HG03521 (cell line): ENCODE data around the gene TICRR.
"Not testable (repeated sequence)": the region's sequence is repeated elsewhere in the genome, so short reads cannot be mapped to it uniquely, and the experiment has no call there.

ENCODE experiments used
- ATAC-seq: cut with Tn5 transposase; IDR thresholded peaks from one replicate; pipeline ENCODE4 v1.9.1; 2021; ENCODE audit warnings: mild to moderate bottlenecking, moderate library complexity; ENCODE audit not compliant: unreplicated experiment

The TICRR gene, protein sequence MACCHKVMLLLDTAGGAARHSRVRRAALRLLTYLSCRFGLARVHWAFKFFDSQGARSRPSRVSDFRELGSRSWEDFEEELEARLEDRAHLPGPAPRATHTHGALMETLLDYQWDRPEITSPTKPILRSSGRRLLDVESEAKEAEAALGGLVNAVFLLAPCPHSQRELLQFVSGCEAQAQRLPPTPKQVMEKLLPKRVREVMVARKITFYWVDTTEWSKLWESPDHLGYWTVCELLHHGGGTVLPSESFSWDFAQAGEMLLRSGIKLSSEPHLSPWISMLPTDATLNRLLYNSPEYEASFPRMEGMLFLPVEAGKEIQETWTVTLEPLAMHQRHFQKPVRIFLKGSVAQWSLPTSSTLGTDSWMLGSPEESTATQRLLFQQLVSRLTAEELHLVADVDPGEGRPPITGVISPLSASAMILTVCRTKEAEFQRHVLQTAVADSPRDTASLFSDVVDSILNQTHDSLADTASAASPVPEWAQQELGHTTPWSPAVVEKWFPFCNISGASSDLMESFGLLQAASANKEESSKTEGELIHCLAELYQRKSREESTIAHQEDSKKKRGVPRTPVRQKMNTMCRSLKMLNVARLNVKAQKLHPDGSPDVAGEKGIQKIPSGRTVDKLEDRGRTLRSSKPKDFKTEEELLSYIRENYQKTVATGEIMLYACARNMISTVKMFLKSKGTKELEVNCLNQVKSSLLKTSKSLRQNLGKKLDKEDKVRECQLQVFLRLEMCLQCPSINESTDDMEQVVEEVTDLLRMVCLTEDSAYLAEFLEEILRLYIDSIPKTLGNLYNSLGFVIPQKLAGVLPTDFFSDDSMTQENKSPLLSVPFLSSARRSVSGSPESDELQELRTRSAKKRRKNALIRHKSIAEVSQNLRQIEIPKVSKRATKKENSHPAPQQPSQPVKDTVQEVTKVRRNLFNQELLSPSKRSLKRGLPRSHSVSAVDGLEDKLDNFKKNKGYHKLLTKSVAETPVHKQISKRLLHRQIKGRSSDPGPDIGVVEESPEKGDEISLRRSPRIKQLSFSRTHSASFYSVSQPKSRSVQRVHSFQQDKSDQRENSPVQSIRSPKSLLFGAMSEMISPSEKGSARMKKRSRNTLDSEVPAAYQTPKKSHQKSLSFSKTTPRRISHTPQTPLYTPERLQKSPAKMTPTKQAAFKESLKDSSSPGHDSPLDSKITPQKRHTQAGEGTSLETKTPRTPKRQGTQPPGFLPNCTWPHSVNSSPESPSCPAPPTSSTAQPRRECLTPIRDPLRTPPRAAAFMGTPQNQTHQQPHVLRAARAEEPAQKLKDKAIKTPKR (N-terminal part only)

GRCh38 chr15:89575146-89575655 lies at the start of gene TICRR:
Gene TICRR, plus strand, starts transcription at chr15:89575469. Its CDS starts 118 bp downstream, at chr15:89575587.
- ATAC-seq = peak; percentile 94

DNA sequence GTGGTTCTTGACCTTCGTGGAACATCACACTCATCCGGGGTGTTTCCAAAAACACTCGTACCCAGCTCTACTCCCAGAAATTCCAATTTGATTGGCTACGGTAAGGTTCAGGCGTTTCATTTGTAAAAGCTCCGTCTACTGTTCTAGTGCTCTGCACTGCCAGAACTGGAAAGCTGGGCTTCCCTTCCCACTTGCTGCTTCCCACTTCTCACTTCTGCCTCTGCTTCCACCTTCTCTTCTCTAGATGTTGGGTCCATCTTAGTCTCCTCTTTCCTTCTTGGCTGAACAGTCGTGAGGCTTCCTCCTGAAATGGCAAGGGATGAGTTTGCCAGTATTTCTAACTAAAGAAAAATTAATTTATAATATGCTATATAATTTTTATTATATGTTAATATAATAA lies 49.1 kb upstream of the TICRR start:
- ATAC-seq = no peak

DNA sequence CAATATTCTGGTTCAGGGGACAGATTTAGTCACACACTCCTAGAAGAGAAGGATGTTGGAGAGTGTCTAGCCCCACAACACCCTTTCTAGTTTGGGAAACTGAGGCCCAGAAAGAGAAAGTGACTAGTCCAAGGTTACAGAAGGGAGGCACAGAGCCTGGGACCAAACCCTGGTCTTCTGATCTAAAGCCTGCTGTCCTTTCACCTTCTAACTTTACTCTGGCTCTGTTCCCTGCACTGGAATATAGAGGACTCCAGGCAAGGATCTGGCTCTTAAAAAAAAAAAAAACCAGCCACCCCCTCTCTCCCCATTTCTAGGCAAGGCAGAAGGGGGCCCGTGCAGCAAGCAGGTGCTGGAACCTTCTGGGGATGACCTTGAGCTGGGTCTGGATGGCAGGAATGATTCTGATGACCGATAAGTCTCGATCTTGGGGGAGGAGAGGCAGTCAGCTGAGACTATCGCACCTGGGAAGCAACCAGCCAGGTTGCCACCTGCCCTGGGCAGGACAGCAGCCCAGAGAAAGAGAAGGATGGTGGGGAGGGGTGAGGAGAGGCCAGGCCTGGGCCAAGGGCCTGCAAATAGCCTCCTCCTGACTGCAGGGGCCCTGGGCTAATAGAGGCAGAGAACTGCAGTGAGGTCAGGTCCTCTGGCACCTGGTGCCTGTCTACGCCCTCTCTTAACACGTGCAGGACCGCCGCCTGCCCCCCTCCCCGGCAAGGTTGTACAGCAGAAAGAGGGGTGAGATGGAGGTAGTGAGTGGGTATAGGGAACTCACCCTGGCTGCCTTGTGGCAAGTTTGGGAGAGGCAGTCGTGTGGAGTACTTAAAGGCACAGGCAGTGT lies 48.4 kb upstream of the TICRR start:
- no peak for ATAC-seq

DNA sequence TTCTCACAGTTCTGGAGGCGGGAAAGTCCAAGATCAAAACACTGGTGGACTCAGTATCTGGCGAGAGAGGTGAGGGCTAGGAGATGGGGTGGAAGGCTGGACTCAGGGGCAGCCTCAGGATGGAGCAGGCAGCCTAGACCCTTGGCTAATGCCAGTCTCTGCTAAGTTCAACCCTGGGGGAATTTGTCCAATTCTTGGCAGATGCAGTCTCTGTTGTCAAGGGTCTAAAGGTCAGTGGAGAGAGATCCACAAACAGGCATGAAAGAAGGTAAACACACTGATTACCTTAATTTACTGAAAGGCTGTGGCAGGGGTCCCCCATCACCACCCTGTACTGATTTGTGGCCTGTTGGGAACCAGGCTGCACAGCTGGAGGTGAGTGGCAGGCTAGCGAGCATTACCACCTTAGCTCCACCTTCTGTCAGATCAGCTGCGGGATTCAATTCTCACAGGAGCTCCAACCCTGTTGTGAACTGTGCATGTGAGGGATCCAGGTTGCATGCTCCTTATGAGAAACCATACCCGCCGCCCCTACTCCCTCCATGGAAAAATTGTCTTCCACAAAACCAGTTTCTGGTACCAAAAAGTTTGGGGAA lies 46.4 kb upstream of the TICRR start:
- ATAC-seq = no peak

DNA sequence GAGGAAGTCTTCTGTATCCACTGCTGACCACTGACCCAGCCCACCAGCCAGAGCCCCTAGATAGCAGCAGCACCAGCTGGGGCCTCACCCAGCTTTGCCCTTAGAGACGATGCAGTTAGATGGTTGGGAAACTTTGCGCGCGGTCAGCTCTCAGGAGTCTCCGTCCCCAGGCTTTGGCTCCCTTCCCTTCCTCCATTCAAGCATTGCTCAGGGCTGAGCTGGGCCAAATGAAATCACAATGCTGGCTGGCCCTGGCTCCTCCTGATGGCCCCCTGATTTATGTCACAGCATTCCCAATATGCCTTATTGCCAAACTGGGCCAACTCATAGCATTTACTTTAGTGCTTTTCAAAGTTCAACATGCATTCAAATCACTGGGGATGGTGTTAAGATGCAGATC lies 44.3 kb upstream of the TICRR start:
- no peak for ATAC-seq

DNA sequence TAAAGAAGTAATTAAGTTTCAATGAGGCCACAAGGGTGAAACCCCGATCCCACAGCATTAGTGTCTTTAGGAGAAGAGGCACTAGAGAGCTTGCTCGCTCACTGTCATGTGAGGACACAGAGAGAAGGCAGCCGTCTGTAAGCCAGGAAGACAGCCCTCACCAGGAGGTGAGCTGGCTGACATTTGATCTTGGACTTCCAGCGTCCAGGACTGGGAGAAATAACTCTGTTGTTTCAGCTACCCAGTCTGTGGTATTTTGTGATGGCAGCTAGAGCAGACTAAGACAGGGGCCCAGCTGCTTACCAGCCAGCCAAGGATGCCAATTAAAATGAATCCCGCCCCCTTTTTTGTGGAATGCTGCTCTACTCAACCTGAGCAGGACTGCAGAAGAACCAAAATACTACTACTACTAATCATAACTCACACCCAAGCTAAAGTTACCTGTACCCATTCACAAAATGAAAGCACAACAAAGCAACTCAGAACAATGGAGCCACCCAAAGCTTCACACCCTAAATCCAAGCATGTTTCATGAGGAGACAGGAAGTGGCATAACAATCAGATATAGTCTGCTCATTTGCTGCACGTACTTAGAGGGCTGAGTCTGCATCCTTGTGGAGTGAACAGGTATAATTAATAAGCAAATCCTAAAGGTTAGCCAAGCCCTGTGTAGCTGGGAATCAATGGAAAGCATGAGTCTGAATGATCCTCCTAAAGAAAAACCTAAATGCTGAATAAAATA lies 43.3 kb upstream of the TICRR start:
- ATAC-seq = no peak

DNA sequence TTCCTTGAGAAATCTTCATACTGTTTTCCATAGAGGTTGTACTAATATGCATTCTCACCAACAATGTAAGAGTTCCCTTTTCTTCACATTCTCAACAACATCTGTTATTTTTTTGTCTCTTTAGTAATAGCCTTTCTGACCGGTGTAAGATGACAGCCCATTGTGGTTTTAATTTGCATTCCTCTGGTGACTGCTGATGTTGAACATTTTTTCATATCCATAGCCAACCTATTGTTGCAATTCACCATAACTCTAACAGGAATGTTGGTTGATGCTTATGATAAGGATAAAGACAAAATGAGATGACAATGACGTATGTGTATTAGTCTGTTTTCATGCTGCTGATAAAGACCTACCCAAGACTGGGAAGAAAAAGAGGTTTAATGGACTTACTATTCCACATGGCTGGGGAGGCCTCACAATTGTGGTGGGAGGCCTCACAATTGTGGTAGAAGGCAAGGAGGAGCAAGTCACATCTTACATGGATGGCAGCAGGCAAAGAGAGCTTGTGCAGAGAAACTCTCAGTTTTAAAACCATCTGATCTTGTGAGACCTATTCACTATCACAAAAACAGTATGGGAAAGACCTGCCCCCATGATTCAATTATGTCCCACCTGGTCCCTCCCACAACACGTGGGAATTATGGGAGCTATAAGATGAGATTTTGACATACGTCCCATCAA lies 41.3 kb upstream of the TICRR start:
- no peak for ATAC-seq

- no peak for ATAC-seq
Measured at GRCh38 chr15:89539027-89539426, 36.2 kb upstream of the TICRR start.

GRCh38 chr15:89542369-89542768 lies 32.9 kb upstream of the TICRR start:
- no peak for ATAC-seq

DNA sequence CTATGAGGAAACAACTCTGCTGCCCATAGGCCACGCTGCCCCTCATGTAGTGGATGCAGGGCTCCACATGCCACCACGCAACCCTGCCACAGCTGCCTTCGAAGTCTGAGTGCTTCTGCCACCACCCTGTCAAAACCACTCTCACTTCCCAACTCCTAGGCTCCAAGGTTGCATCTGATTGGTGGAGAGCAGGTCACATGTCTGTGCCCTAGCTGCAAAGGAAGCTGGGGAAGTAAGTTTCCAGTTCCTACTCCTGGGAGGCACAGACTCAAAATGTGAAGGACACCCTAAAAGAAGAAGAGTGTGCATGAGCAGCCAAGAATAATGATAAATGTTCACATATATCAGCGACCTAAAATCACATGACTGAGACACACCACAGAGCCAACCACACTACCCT lies 31.9 kb upstream of the TICRR start:
- ATAC-seq = no peak

DNA sequence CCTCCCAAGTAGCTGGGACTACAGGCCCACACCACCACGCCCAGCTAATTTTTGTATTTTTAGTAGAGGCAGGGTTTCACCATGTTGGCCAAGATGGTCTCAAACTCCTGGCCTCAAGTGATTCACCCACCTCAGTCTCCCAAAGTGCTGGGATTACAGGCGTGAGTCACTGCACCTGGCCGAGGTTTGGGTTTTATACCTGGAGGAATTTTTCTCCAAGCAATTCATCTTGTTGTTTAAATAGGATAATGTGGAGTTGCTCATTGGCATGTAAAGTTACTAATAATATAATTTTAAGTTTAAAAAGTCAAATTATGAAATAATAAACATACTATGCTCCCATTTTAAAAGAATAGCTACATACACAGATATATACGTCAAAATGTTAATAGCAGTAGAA lies 26.1 kb upstream of the TICRR start:
- not testable (repeated sequence) for ATAC-seq

GRCh38 chr15:89550427-89550826 lies 24.8 kb upstream of the TICRR start:
- ATAC-seq = no peak

- no peak for ATAC-seq
Measured at GRCh38 chr15:89551550-89551949, 23.7 kb upstream of the TICRR start.

- ATAC-seq = no peak
Measured at GRCh38 chr15:89553632-89554031, 21.6 kb upstream of the TICRR start.

- no peak for ATAC-seq
Measured at GRCh38 chr15:89554247-89554646, 21.0 kb upstream of the TICRR start.

- ATAC-seq = no peak
Measured at GRCh38 chr15:89555768-89556167, 19.5 kb upstream of the TICRR start.

- ATAC-seq = no peak
Measured at GRCh38 chr15:89556413-89557262, 18.6 kb upstream of the TICRR start.
